H1 (cell line): ENCODE measurements around the gene ANK3. TPM values are rescaled to one million over a fixed set of nuclear protein-coding genes. Genes with fewer than 3 reads are reported as not detected.

ENCODE experiments used
- CTCF ChIA-PET: fragments of 300-600 bp; sonication (Branson Sonifier 250); formaldehyde crosslinking; loops from one replicate; lab custom pipeline; 2021; ENCODE audit not compliant: partially characterized antibody; lab: Charles Lee
- POLR2A ChIA-PET: fragments of 300-600 bp; sonication (Branson Sonifier 250); formaldehyde crosslinking; loops from one replicate; lab custom pipeline; 2021; ENCODE audit warnings: inconsistent platforms; ENCODE audit not compliant: partially characterized antibody; lab: Charles Lee
- DNase-seq, 2 experiments: peaks; one replicate each; pipeline versions ENCODE4 v3.0.0 to v3.0.0-alpha.2; 2010 to 2022; ENCODE audit warnings: low spot score in 2 of 2, low read depth in 1 of 2, mixed read lengths in 1 of 2
- FAIRE-seq: peaks from 2 replicates; lab custom pipeline; 2011; peaks lifted over from hg19 to GRCh38; lab: Jason Lieb, UNC
- H2AFZ ChIP-seq: 2 replicates; pipeline ENCODE4 v1.8.1; 2012; ENCODE audit warnings: low read length, inconsistent platforms
- H2AK5ac ChIP-seq: 2 replicates; pipeline ENCODE4 v1.6.1; 2013; ENCODE audit warnings: low read depth, low read length
- H2BK120ac ChIP-seq: replicated peaks from 2 replicates; pipeline ENCODE3; 2013; ENCODE audit warnings: low read depth, low read length, inconsistent platforms
- H2BK12ac ChIP-seq: 2 replicates; pipeline ENCODE4 v1.6.1; 2013; ENCODE audit warnings: low read depth, low read length
- H2BK15ac ChIP-seq: 2 replicates; pipeline ENCODE4 v1.6.1; 2013; ENCODE audit warnings: low read length
- H2BK20ac ChIP-seq: 2 replicates; pipeline ENCODE4 v1.6.1; 2013; ENCODE audit warnings: low read length
- H2BK5ac ChIP-seq: 2 replicates; pipeline ENCODE4 v1.6.1; 2013; ENCODE audit warnings: low read depth, low read length
- H3K14ac ChIP-seq: 2 replicates; pipeline ENCODE4 v1.6.1; 2013; ENCODE audit warnings: inconsistent platforms; ENCODE audit not compliant: insufficient read length
- H3K18ac ChIP-seq: 2 replicates; pipeline ENCODE4 v1.6.1; 2013; ENCODE audit warnings: low read length; ENCODE audit errors: extremely low read depth
- H3K23ac ChIP-seq: 2 replicates; pipeline ENCODE4 v1.6.1; 2013; ENCODE audit warnings: inconsistent platforms; ENCODE audit not compliant: insufficient read length
- H3K23me2 ChIP-seq: 2 replicates; pipeline ENCODE4 v1.6.1; 2013; ENCODE audit warnings: low read depth, low read length
- H3K27ac ChIP-seq: 2 replicates; pipeline ENCODE4 v1.6.1; 2011; ENCODE audit warnings: low read depth, low read length, inconsistent platforms
- H3K27me3 ChIP-seq, 4 experiments: replicated peaks in 1 of 4; 1 replicate in 1 of 4; 2 replicates in 3 of 4; pipeline versions ENCODE4 v1.6.1 to v1.8.1; 2011 to 2013; ENCODE audit warnings: low read length in 3 of 4, mild to moderate bottlenecking in 3 of 4, inconsistent platforms in 2 of 4, mixed read lengths in 2 of 4, moderate library complexity in 1 of 4; ENCODE audit not compliant: control insufficient read depth in 3 of 4, insufficient read depth in 3 of 4; ENCODE audit errors: extremely low read depth in 1 of 4
- H3K36me3 ChIP-seq, 4 experiments: 2 replicates each; pipeline versions ENCODE4 v1.6.1 to v1.8.1; 2011 to 2013; ENCODE audit warnings: mild to moderate bottlenecking in 4 of 4, low read length in 3 of 4, moderate library complexity in 2 of 4, control low read depth in 1 of 4, inconsistent platforms in 1 of 4; ENCODE audit not compliant: insufficient read depth in 4 of 4, control insufficient read depth in 2 of 4
- H3K4ac ChIP-seq: replicated peaks from 2 replicates; pipeline ENCODE3; 2013; ENCODE audit warnings: low read length, low read depth, mixed read lengths, inconsistent platforms; ENCODE audit not compliant: insufficient read length
- H3K4me1 ChIP-seq, 4 experiments: replicated peaks in 1 of 4; 1 replicate in 1 of 4; 2 replicates in 3 of 4; pipeline versions ENCODE4 v1.6.1 to v1.8.1; 2011 to 2013; ENCODE audit warnings: low read length in 3 of 4, inconsistent platforms in 2 of 4, mixed read lengths in 1 of 4; ENCODE audit not compliant: insufficient read depth in 4 of 4, control insufficient read depth in 3 of 4
- H3K4me2 ChIP-seq, 2 experiments: 2 replicates each; pipeline versions ENCODE4 v1.6.1 to v1.8.1; 2011 to 2013; ENCODE audit warnings: low read depth in 2 of 2, low read length in 2 of 2, control low read depth in 1 of 2, inconsistent platforms in 1 of 2, mild to moderate bottlenecking in 1 of 2; ENCODE audit not compliant: insufficient read depth in 1 of 2
- H3K4me3 ChIP-seq, 4 experiments: fragments of 200-600, 300-600 bp in 1 of 4; sonication (generic), shearing (Covaris generic), sonication (Bioruptor Twin) in 1 of 4; 2 replicates each; pipeline versions ENCODE4 v1.5.1 to v1.8.1; 2011 to 2016; ENCODE audit warnings: low read length in 4 of 4, low read depth in 3 of 4, control low read depth in 2 of 4, inconsistent platforms in 2 of 4, mild to moderate bottlenecking in 2 of 4, mixed read lengths in 1 of 4, moderate library complexity in 1 of 4; ENCODE audit not compliant: insufficient read depth in 2 of 4; ENCODE audit errors: extremely low read depth in 1 of 4
- H3K56ac ChIP-seq: replicated peaks from 2 replicates; pipeline ENCODE3; 2013; ENCODE audit warnings: low read depth, mild to moderate bottlenecking, mixed read lengths, low read length, inconsistent platforms; ENCODE audit not compliant: insufficient read length
- H3K79me1 ChIP-seq: 2 replicates; pipeline ENCODE4 v1.6.1; 2013; ENCODE audit warnings: low read depth, low read length, control low read depth
- H3K79me2 ChIP-seq, 2 experiments: 2 replicates each; pipeline versions ENCODE4 v1.6.1 to v1.8.1; 2012 to 2013; ENCODE audit warnings: low read length in 2 of 2, mild to moderate bottlenecking in 2 of 2, inconsistent platforms in 1 of 2; ENCODE audit not compliant: insufficient read depth in 2 of 2, control insufficient read depth in 1 of 2
- H3K9ac ChIP-seq, 4 experiments: replicated peaks in 1 of 4; 1 replicate in 1 of 4; 2 replicates in 3 of 4; pipeline versions ENCODE4 v1.6.1 to v1.8.1; 2011 to 2013; ENCODE audit warnings: low read depth in 3 of 4, low read length in 3 of 4, control low read depth in 2 of 4, mild to moderate bottlenecking in 2 of 4, moderate library complexity in 2 of 4, inconsistent platforms in 1 of 4; ENCODE audit errors: extremely low read depth in 1 of 4
- H3K9me3 ChIP-seq, 2 experiments: 2 replicates each; pipeline versions ENCODE4 v1.6.1 to v1.8.1; 2012 to 2013; ENCODE audit warnings: mild to moderate bottlenecking in 2 of 2, moderate library complexity in 2 of 2, control low read depth in 1 of 2, inconsistent platforms in 1 of 2, low read depth in 1 of 2, low read length in 1 of 2, mixed read lengths in 1 of 2; ENCODE audit not compliant: insufficient read depth in 2 of 2
- H4K20me1 ChIP-seq, 2 experiments: replicated peaks in 1 of 2; 2 replicates each; pipeline versions ENCODE3 to v1.8.1; 2011 to 2013; ENCODE audit warnings: inconsistent platforms in 2 of 2, low read length in 2 of 2, mild to moderate bottlenecking in 1 of 2; ENCODE audit not compliant: insufficient read depth in 2 of 2, control insufficient read depth in 1 of 2
- H4K5ac ChIP-seq: 2 replicates; pipeline ENCODE4 v1.6.1; 2013; ENCODE audit warnings: low read length, low read depth, mixed read lengths, inconsistent platforms; ENCODE audit not compliant: insufficient read length
- H4K8ac ChIP-seq: 2 replicates; pipeline ENCODE4 v1.8.0; 2013; ENCODE audit warnings: mild to moderate bottlenecking, moderate library complexity, low read length, inconsistent platforms; ENCODE audit not compliant: insufficient read depth; ENCODE audit errors: extremely low read depth
- H4K91ac ChIP-seq: replicated peaks from 2 replicates; pipeline ENCODE3; 2013; ENCODE audit warnings: low read length, mixed read lengths, inconsistent platforms; ENCODE audit not compliant: insufficient read length
- NANOG ChIP-seq: IDR thresholded peaks from 2 replicates; pipeline ENCODE4 v1.6.1; 2011; ENCODE audit warnings: low read length, low read depth, mild to moderate bottlenecking, inconsistent platforms; ENCODE audit not compliant: insufficient read depth, poor library complexity, severe bottlenecking
- POU5F1 ChIP-seq: IDR thresholded peaks from 2 replicates; pipeline ENCODE4 v1.6.1; 2011; ENCODE audit warnings: low read depth, mild to moderate bottlenecking, low read length, moderate library complexity
- RAD21 ChIP-seq, 2 experiments: IDR thresholded peaks in 1 of 2; conservative IDR thresholded peaks in 1 of 2; 2 replicates each; pipeline ENCODE4 v1.6.1; 2011; ENCODE audit warnings: low read depth in 2 of 2, low read length in 2 of 2, improper control_type of control experiment in 1 of 2, inconsistent platforms in 1 of 2, mild to moderate bottlenecking in 1 of 2, moderate library complexity in 1 of 2
- RBBP5 ChIP-seq: IDR thresholded peaks from 2 replicates; pipeline ENCODE4 v1.7.1; 2012; ENCODE audit warnings: low read depth, mild to moderate bottlenecking, inconsistent platforms, low read length, moderate library complexity, borderline replicate concordance
- WGBS, 2 experiments: shearing (Covaris generic) in 1 of 2; methylation state at CpG; one replicate each; pipeline versions ENCODE4 v1.1.6 to v1.1.7; 2013 to 2015; ENCODE audit warnings: low lambda C conversion rate in 2 of 2, mixed read lengths in 2 of 2, inconsistent platforms in 1 of 2, low coverage in 1 of 2, missing lambda C conversion rate in 1 of 2; ENCODE audit not compliant: insufficient replicate concordance in 2 of 2, insufficient coverage in 1 of 2, insufficient read length in 1 of 2; ENCODE audit errors: extremely low coverage in 1 of 2, missing lambda C conversion rate in 1 of 2; 5-methylcytosine and 5-hydroxymethylcytosine counted together
- polyA plus RNA-seq, 7 experiments: library from polyadenylated mRNA; depleted of rRNA in 3 of 7; stranded (reverse) in 5 of 7; unstranded in 2 of 7; fragments of >200 nt in 5 of 7; fragments of 200-250 nt in 2 of 7; gene quantifications; 1 replicate in 5 of 7; 2 replicates in 1 of 7; 4 replicates in 1 of 7; pipeline versions ENCODE4 v1.2.1 to v1.2.3, GENCODE V29; 2011 to 2013; ENCODE audit warnings: missing spikeins in 2 of 7, mixed read lengths in 2 of 7
- total RNA-seq: library from RNA; stranded (reverse); fragmentation: NEBNext Ultra II Directional; extraction: Animal tissue kit (Norgen Biotek cat#: 25700); gene quantifications from 2 replicates; pipeline ENCODE4 v1.2.1, GENCODE V29; 2021
- TF ChIP-seq, protein P1 (sequence below), 3 experiments: IDR thresholded peaks; 1 replicate in 2 of 3; 2 replicates in 1 of 3; pipeline versions ENCODE4 v1.5.1 to v1.6.1; 2011; ENCODE audit warnings: low read length in 3 of 3, mild to moderate bottlenecking in 3 of 3, inconsistent platforms in 2 of 3, low read depth in 1 of 3, moderate library complexity in 1 of 3; ENCODE audit not compliant: insufficient read depth in 1 of 3; ENCODE audit errors: control extremely low read depth in 1 of 3

The ANK3 gene
- total and polyA plus RNA-seq, 2 of the 8 experiments (the other 6 are each of a cell fraction or from before 2014, with no cell fraction given), result 18.1 to 67.9 TPM

DNA sequence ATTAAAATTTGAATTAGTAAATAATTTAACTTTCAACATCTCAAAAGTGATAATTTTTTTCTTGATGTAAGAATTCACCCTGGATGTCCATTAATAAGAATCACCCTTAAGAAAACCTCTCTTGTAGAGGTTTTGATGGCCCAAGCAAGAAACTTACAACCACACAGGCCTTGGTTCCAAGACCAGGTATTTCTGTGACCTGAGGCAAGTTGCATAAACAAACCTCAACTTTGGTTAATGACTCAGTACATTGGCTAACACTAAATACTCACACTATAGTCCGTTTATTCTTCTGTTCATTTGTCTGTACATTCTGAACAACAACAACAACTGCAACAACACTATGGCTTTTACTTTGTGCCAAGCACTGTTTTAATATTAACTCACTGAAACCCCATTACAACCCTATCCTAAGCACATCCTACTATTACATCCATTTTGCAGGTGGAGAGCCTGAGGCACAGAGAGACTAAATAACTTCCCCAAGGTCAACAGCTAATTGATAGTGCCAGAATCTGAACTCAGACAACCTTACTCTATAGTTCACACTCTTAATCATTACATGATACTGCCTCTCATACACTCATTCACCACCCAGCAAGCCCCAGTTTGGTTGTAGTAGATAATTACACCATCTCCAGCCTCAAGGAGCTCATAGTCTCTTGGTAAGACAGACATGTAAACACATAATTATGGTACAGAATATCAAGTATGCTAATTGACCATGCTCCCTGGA lies 6.6 kb downstream of the ANK3 start:
- Histone ChIP-seq H4K20me1 (peaks cover 0 to 3% of the 10 kb centered on the region in 2 experiments), H3K27ac (no peak overlapping the region), H3K14ac (no peak overlapping the region), H3K18ac (no peak overlapping the region), H2BK120ac (no peak overlapping the region), H3K27me3 (no peaks in the 10 kb centered on the region), H3K4ac (no peak overlapping the region), H2BK12ac (no peak overlapping the region), H4K91ac (no peak overlapping the region), H3K4me2 (no peak overlapping the region), H2BK15ac (no peak overlapping the region)
- FAIRE-seq (no peak), DNase-seq (no peak)
- WGBS, 2 experiments, result 95% methylated on average over 1 of the region's 1 CpG; no CpG with 5 or more reads in 1 of the 2 experiments
- CTCF ChIA-PET, result interaction anchor here (0.8 to 1.6 kb wide), 4 partner anchors 10 to 145 kb away, joined by 3 to 5 read pairs (median 4); no protein-coding TSS in a partner anchor
- TF ChIP-seq POU5F1 (no peak), NANOG (no peak), RBBP5 (no peak), RAD21 (IDR thresholded peaks at IDR 0.05 in 1 of 2, conservative IDR thresholded peaks at IDR 0.05 in 1 of 2; ENCODE audit: low read depth in 2 of 2, low read length in 2 of 2) (no peak)
- TF ChIP-seq, protein P1, sequence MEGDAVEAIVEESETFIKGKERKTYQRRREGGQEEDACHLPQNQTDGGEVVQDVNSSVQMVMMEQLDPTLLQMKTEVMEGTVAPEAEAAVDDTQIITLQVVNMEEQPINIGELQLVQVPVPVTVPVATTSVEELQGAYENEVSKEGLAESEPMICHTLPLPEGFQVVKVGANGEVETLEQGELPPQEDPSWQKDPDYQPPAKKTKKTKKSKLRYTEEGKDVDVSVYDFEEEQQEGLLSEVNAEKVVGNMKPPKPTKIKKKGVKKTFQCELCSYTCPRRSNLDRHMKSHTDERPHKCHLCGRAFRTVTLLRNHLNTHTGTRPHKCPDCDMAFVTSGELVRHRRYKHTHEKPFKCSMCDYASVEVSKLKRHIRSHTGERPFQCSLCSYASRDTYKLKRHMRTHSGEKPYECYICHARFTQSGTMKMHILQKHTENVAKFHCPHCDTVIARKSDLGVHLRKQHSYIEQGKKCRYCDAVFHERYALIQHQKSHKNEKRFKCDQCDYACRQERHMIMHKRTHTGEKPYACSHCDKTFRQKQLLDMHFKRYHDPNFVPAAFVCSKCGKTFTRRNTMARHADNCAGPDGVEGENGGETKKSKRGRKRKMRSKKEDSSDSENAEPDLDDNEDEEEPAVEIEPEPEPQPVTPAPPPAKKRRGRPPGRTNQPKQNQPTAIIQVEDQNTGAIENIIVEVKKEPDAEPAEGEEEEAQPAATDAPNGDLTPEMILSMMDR (IDR thresholded peaks at IDR 0.05; ENCODE audit: control extremely low read depth in 1 of 3, insufficient read depth in 1 of 3, low read depth in 1 of 3, low read length in 3 of 3), result no peak
- TF ChIP-seq, all 59 proteins: peak for 0
- Histone ChIP-seq H3K4me1 (no peaks in the 10 kb centered on the region), H3K79me1 (no peaks in the 10 kb centered on the region), H2AFZ (no peak overlapping the region), H3K23me2 (no peaks in the 10 kb centered on the region), H3K9me3 (no peaks in the 10 kb centered on the region), H2AK5ac (no peak overlapping the region), H3K36me3 (no peaks in the 10 kb centered on the region), H3K56ac (no peak overlapping the region), H2BK5ac (no peak overlapping the region), H4K5ac (no peak overlapping the region), H3K79me2 (no peaks in the 10 kb centered on the region), H4K8ac (no peak overlapping the region), H3K9ac (no peak overlapping the region), H2BK20ac (no peak overlapping the region), H3K23ac (no peak overlapping the region), H3K4me3 (no peak overlapping the region)
- POLR2A ChIA-PET, result interaction anchor here (1.3 kb wide), 1 partner anchor 16 kb away, joined by 3 read pairs; no protein-coding TSS in a partner anchor
